ENCODE results near the gene PLEKHG1.

PLEKHG1 gene

DNA sequence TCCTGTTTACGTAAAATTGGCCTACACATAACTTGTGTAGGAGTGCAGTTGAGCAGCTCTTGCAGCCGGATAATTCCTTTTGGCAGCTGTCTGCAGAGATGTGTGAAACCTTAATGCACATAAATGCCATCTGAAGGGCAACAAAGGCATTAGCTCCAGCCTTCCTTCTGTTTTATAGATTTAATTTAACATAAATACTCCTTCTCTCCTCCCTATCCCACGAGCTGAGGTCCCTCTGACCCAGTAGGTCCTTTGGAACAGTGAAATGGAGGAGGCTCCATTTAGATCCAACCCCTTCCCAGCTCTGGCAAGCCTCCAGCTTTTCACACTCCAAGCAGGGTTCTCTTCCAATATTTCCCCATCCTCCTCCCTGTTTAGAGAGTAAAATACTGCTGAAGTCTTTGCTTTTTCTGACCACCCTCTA, 6.5 kb downstream of the PLEKHG1 start:
- TF ChIP-seq, protein P1, sequence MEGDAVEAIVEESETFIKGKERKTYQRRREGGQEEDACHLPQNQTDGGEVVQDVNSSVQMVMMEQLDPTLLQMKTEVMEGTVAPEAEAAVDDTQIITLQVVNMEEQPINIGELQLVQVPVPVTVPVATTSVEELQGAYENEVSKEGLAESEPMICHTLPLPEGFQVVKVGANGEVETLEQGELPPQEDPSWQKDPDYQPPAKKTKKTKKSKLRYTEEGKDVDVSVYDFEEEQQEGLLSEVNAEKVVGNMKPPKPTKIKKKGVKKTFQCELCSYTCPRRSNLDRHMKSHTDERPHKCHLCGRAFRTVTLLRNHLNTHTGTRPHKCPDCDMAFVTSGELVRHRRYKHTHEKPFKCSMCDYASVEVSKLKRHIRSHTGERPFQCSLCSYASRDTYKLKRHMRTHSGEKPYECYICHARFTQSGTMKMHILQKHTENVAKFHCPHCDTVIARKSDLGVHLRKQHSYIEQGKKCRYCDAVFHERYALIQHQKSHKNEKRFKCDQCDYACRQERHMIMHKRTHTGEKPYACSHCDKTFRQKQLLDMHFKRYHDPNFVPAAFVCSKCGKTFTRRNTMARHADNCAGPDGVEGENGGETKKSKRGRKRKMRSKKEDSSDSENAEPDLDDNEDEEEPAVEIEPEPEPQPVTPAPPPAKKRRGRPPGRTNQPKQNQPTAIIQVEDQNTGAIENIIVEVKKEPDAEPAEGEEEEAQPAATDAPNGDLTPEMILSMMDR (IDR thresholded peaks at IDR 0.05; ENCODE audit: low read depth, low read length, poor library complexity, severe bottlenecking): no peak
- no peak for TF ChIP-seq EZH2phosphoT487 (IDR thresholded peaks at IDR 0.05; ENCODE audit: borderline replicate concordance, low read length)
- Histone ChIP-seq H3K36me3 (ENCODE audit: control insufficient read depth, low read length) (peaks cover 66% of the 10 kb centered on the region), H3K4me3 (ENCODE audit: low read length) (no peak overlapping the region), H3K27me3 (ENCODE audit: control insufficient read depth, low read length) (no peaks in the 10 kb centered on the region), H3K4me2 (ENCODE audit: low read length) (no peak overlapping the region), H3K4me1 (ENCODE audit: control insufficient read depth, low read length) (peaks cover 80% of the 10 kb centered on the region), H3K27ac (ENCODE audit: low read depth, low read length) (no peak overlapping the region), H3F3A (ENCODE audit: control insufficient read depth, insufficient read depth) (no peaks in the 10 kb centered on the region), H4K20me1 (ENCODE audit: control insufficient read depth, insufficient read depth, low read depth, low read length) (peaks cover 5% of the 10 kb centered on the region; the same call in 1 of the 2 replicates), H3K79me2 (ENCODE audit: control insufficient read depth, low read length) (peaks cover 99% of the 10 kb centered on the region), H3K9me3 (ENCODE audit: control insufficient read depth, insufficient read depth, low read length) (no peaks in the 10 kb centered on the region), H3K9me2 (replicated peaks; ENCODE audit: control insufficient read depth, low read length) (no peaks in the 10 kb centered on the region)

DNA sequence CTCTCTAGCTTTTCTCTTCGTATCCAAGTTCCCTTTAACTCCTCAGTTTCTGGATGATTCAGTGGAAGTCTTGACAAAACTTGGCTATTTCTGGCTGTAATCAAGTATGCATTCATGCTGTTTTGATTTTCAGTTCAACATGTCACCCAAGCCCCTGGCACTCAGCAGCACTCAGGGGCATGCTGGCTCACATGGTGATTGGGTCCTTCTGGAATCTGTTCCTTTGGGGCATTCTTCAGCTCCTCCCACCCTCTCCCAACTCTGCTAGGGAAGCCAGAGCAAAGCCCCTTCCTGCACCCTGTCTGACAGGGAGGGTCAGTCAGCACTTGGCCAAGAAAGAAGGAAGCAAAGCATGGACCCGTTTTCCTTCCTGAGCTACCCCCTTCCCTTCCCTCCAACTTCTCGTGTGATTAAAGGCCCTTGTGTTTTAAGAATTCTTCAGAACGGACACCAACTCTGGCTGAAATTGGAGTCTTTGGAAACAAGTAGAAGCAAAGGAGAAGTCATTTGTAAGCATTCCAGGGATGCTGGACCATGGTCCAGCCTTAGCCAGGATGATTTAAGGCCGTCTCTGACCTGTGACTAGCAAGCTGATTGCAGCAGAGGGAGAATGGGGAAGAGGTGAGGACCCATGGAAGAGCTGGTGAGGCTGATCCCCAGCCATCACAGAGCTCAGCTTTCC, 7.1 kb downstream of the PLEKHG1 start:
- peaks cover 2% of the 10 kb centered on the region; the same call in 1 of the 2 replicates for H4K20me1 ChIP-seq (ENCODE audit: control insufficient read depth, insufficient read depth, low read depth, low read length)
- peaks cover 80% of the 10 kb centered on the region for H3K4me1 ChIP-seq (ENCODE audit: control insufficient read depth, low read length)
- H3K4me3 ChIP-seq (ENCODE audit: low read length): no peak overlapping the region
- peaks cover 98% of the 10 kb centered on the region for H3K79me2 ChIP-seq (ENCODE audit: control insufficient read depth, low read length)
- TF ChIP-seq EZH2phosphoT487 (IDR thresholded peaks at IDR 0.05; ENCODE audit: borderline replicate concordance, low read length): no peak
- TF ChIP-seq, protein P1 (IDR thresholded peaks at IDR 0.05; ENCODE audit: low read depth, low read length, poor library complexity, severe bottlenecking): no peak
- H3K9me2 ChIP-seq (replicated peaks; ENCODE audit: control insufficient read depth, low read length): no peaks in the 10 kb centered on the region
- H3K27ac ChIP-seq (ENCODE audit: low read depth, low read length): no peak overlapping the region
- no peak overlapping the region for H3K4me2 ChIP-seq (ENCODE audit: low read length)
- H3K36me3 ChIP-seq (ENCODE audit: control insufficient read depth, low read length): peaks cover 65% of the 10 kb centered on the region
- no peaks in the 10 kb centered on the region for H3F3A ChIP-seq (ENCODE audit: control insufficient read depth, insufficient read depth)
- no peaks in the 10 kb centered on the region for H3K9me3 ChIP-seq (ENCODE audit: control insufficient read depth, insufficient read depth, low read length)
- no peaks in the 10 kb centered on the region for H3K27me3 ChIP-seq (ENCODE audit: control insufficient read depth, low read length)

DNA sequence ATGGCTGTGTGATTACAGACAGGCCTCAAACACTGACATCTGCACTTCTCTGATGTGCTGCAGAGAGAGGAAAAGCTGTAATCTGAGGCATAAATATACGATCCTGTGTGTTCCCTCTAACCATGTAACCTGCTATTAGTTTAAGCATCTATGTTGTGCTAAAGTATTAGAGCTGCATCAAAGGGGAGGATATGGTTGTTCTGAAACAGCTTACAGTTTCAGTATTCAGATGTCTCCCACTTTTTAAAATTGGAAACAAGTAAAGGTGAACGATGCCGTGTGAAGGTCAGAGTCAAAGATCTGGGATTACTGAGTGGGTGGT, 7.6 kb downstream of the PLEKHG1 start:
- Histone ChIP-seq H3K79me2 (ENCODE audit: control insufficient read depth, low read length) (peaks cover 98% of the 10 kb centered on the region), H3K4me1 (ENCODE audit: control insufficient read depth, low read length) (peaks cover 80% of the 10 kb centered on the region)

More for the DNA sequence above, 7.6 kb downstream of the PLEKHG1 start:
- no peaks in the 10 kb centered on the region for H3K9me2 ChIP-seq (replicated peaks; ENCODE audit: control insufficient read depth, low read length)
- H3K27me3 ChIP-seq (ENCODE audit: control insufficient read depth, low read length): no peaks in the 10 kb centered on the region
- H3K27ac ChIP-seq (ENCODE audit: low read depth, low read length): no peak overlapping the region
- no peak overlapping the region for H3K4me3 ChIP-seq (ENCODE audit: low read length)
- H3K4me2 ChIP-seq (ENCODE audit: low read length): no peak overlapping the region
- peaks cover 60% of the 10 kb centered on the region for H3K36me3 ChIP-seq (ENCODE audit: control insufficient read depth, low read length)
- H4K20me1 ChIP-seq (ENCODE audit: control insufficient read depth, insufficient read depth, low read depth, low read length): no peaks in the 10 kb centered on the region
- TF ChIP-seq, protein P1 (IDR thresholded peaks at IDR 0.05; ENCODE audit: low read depth, low read length, poor library complexity, severe bottlenecking): no peak
- no peak for TF ChIP-seq EZH2phosphoT487 (IDR thresholded peaks at IDR 0.05; ENCODE audit: borderline replicate concordance, low read length)
- H3K9me3 ChIP-seq (ENCODE audit: control insufficient read depth, insufficient read depth, low read length): no peaks in the 10 kb centered on the region
- no peaks in the 10 kb centered on the region for H3F3A ChIP-seq (ENCODE audit: control insufficient read depth, insufficient read depth)
